GM18907 (cell line): Measurements from ENCODE around the gene HES1.
"Not testable (repeated sequence)": the region's sequence is repeated elsewhere in the genome, so short reads cannot be mapped to it uniquely, and the experiment has no call there.

Source experiments
- ATAC-seq: cut with Tn5 transposase; IDR thresholded peaks from one replicate; pipeline ENCODE4 v1.9.1; 2021; ENCODE audit warnings: mild to moderate bottlenecking, moderate library complexity; ENCODE audit not compliant: unreplicated experiment

HES1 gene, protein sequence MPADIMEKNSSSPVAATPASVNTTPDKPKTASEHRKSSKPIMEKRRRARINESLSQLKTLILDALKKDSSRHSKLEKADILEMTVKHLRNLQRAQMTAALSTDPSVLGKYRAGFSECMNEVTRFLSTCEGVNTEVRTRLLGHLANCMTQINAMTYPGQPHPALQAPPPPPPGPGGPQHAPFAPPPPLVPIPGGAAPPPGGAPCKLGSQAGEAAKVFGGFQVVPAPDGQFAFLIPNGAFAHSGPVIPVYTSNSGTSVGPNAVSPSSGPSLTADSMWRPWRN

DNA sequence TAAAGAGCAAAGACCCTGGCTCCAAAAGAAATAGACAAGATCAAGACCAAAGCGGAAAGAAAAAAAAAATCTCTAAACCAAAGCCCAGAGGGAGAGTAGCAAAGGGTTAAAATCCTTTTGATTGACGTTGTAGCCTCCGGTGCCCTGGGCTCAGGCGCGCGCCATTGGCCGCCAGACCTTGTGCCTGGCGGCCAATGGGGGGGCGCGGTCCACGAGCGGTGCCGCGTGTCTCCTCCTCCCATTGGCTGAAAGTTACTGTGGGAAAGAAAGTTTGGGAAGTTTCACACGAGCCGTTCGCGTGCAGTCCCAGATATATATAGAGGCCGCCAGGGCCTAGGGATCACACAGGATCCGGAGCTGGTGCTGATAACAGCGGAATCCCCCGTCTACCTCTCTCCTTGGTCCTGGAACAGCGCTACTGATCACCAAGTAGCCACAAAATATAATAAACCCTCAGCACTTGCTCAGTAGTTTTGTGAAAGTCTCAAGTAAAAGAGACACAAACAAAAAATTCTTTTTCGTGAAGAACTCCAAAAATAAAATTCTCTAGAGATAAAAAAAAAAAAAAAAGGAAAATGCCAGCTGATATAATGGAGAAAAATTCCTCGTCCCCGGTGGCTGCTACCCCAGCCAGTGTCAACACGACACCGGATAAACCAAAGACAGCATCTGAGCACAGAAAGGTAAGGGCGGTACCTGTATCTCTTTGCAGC is at the start of gene HES1:
Gene HES1 (plus strand): TSS at position 343 of the 713 bp plus-strand sequence. CDS start 233 bp downstream, at position 576.
- ATAC-seq, result peak; percentile 26

GRCh38 chr3:194086388-194087075 is 49.4 kb upstream of the HES1 start:
- no peak for ATAC-seq

DNA sequence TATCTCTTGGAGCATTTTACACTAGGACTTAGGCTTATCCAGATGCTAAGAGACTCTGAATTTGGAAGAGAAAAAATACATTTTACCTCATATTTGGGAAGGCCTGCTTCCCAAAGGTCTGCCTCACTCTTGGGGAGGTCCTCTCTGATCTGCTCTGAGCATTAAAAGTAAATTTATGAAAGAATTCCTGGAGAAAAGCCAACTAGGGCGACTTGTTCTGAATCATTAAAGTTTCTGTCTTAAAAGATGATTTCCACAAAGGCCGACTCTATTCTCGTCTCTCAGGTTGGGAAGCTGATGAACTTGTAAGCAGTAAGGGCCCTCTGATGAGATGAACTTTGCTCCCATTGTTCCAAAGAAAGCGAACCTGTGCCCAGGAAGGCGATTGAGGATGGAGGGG is 48.7 kb upstream of the HES1 start:
- ATAC-seq, result no peak

- ATAC-seq, result no peak
Measured at GRCh38 chr3:194087995-194088855, 47.7 kb upstream of the HES1 start.

- ATAC-seq, result peak; percentile 70
Measured at GRCh38 chr3:194089357-194090177, 46.4 kb upstream of the HES1 start.

DNA sequence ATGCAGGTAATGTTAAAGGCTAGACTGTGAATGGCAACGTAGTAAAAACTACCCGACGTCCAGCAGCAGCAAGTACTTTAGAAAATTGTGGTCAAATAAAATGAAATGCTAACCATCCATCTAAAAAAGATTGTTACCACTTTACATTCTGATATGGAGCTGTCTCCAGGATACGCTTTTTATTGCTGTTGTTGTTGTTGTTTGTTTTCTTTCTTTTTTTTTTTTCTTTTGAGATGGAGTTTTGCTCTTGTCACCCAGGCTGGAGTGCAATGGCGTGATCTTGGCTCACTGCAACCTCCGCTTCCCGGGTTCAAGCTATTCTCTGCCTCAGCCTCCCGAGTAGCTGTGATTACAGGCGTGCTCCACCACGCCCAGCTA is 45.8 kb upstream of the HES1 start:
- not testable (repeated sequence) for ATAC-seq

DNA sequence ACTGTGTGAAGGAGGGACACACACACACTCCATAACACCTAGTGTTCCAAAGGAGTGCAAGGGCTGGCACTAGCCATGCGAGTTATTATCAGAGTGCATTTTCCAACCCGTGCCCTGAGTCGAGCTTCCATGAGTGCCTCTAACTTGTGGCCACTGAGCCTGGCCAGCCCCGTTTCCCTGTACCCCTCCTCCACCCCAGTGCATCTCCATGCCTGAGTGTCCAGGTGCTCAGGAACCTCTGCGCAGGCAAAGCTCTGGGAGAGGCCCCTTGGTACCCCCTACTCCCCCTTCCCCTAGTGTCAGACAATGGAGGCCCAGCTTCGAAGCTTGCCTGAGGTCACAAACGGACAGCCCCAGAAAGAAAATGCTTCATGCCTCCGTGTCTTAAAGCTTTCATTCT is 45.2 kb upstream of the HES1 start:
- ATAC-seq, result no peak

GRCh38 chr3:194091141-194091540 is 44.8 kb upstream of the HES1 start:
- no peak for ATAC-seq

DNA sequence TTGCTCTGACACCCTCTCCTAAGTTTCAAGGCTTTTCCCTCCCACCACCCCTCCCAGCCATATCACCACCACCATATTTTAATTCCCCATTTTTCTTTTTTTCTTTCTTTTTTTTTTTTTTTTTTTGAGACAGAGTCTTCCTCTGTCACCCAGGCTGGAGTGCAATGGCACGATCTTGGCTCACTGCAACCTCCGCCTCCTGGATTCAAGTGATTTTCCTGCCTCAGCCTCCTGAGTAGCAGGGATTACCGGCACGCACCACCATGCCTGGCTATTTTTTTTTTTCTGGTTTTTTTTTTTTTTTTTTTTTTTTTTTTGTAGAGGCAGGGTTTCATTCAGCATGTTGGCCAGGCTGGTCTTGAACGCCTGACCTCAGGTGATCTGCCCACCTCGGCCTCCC is 44.1 kb upstream of the HES1 start:
- not testable (repeated sequence) for ATAC-seq

GRCh38 chr3:194092881-194093301 is 43.1 kb upstream of the HES1 start:
- ATAC-seq, result no peak

DNA sequence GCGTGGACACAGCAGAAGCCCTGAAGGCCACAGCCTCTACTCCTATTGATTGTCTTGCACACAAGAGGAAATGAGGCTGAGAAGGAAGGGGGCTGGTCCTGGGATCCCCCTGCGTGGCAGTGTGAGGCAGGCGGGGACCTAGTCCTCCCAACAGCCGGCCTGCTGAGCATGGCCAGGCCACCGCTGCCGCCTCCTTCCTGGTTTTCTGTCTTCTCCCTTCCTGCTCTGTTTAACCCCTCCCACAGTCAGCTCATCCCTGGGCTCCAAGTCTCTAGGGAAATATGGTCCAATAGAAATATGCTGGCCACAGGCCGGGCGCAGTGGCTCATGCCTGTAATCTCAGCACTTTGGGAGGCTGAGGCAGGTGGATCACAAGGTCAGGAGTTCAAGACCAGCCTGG is 42.1 kb upstream of the HES1 start:
- ATAC-seq, result no peak

GRCh38 chr3:194095464-194095863 is 40.5 kb upstream of the HES1 start:
- no peak for ATAC-seq

GRCh38 chr3:194095902-194096301 is 40.0 kb upstream of the HES1 start:
- ATAC-seq, result no peak

DNA sequence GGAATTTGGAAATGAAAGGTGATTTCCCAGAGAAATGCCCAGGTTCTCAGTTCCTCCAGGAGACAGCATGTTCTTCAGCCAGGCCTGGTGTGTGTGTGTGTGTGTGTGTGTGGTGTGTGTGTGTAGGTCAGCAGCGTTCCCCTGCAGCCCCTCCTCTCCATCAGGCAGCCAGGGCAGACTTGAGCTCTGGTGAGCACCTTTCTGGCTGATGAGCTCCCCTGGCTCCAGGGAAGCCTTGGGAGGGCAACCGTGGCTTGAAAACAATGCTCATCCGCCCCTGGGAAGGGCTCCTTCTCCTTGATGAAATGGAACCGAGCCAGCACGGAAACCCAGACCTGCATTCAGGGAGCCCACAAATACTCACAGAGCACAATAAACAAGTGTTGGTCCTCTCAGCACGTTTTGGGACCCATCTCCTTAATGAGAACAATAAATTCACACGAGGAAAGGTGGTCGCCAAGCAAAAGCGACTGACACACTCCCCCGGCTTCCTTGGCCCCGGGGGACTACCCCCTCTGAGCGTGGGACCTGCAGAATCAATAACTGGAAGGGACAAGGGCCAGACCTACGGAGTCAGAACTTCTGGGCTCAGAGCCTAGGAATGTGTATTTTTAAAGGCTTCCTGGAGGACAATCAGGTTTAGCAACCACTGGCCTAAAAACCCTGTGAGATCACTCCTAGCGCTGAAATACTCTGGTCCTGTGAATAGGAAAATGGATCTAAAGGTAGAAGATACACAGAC is 38.6 kb upstream of the HES1 start:
- ATAC-seq, result no peak

GRCh38 chr3:194098081-194098842 is 37.7 kb upstream of the HES1 start:
- ATAC-seq, result no peak

DNA sequence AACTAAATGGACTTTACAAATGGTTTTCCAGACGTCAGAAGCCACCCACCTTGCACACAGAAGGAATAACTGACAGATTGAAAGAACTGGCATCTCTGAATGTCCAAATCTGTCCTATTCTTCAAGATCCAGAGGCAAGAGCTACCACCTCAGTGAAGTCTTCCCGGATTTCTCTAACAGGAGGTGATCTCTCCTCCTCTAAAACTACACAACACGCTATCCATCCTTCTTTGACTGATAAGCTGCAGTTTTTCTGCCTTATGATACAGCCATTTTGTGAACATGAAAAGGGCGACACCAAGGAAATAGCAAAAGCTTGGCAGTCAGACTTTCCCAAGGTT is 37.1 kb upstream of the HES1 start:
- ATAC-seq, result no peak

- no peak for ATAC-seq
Measured at GRCh38 chr3:194099215-194099614, 36.7 kb upstream of the HES1 start.

- ATAC-seq, result peak; percentile 83
Measured at GRCh38 chr3:194100856-194101390, 35.0 kb upstream of the HES1 start.
